GM12878 (cell line): Measurements from ENCODE around the gene RNU5B-1. TPM values are rescaled to one million over a fixed set of nuclear protein-coding genes. Genes with fewer than 3 reads are reported as not detected.

Source experiments
- ATAC-seq: fragments of 200-7000 bp; cut with Tn5 transposase; 3 replicates; pipeline ENCODE4 v1.9.1; 2020; ENCODE audit warnings: mild to moderate bottlenecking, moderate library complexity
- BruUV-seq: library from RNA; stranded (reverse); fragments of 400-500 nt; replicated peaks from 2 replicates; lab custom pipeline; 2021; lab: Mats Ljungman, UMichigan
- CTCF ChIA-PET: fragments of 300-600 bp; sonication (Branson Sonifier 250); formaldehyde crosslinking; extraction: SDS; loops from one replicate; lab custom pipeline; 2021; ENCODE audit warnings: inconsistent platforms; lab: Yijun Ruan, JAX
- POLR2A ChIA-PET: fragments of 350-600 bp; formaldehyde crosslinking; extraction: SDS; loops from one replicate; lab custom pipeline; 2021; ENCODE audit warnings: inconsistent platforms; lab: Charles Lee
- RAD21 ChIA-PET: fragments of 300-600 bp; sonication (Branson Sonifier 250); formaldehyde crosslinking; loops from one replicate; lab custom pipeline; 2023; ENCODE audit warnings: antibody characterized with exemption; ENCODE audit not compliant: unreplicated experiment; lab: Charles Lee
- SMC1A ChIA-PET: fragments of 300-600 bp; sonication (Branson Sonifier 250); formaldehyde crosslinking; loops from one replicate; lab custom pipeline; 2023; ENCODE audit not compliant: unreplicated experiment, uncharacterized antibody; lab: Charles Lee
- DNase-seq: peaks from one replicate; pipeline ENCODE4 v3.0.0-alpha.2; 2011; ENCODE audit warnings: low read depth, low spot score
- FAIRE-seq: peaks from 3 replicates; lab custom pipeline; 2011; peaks lifted over from hg19 to GRCh38; lab: Jason Lieb, UNC
- H2AFZ ChIP-seq: 2 replicates; pipeline ENCODE4 v1.6.0; 2011; ENCODE audit warnings: low read depth, low read length, control low read depth; ENCODE audit not compliant: control insufficient read depth
- H3K27ac ChIP-seq: 2 replicates; pipeline ENCODE4 v1.5.1; 2011; ENCODE audit warnings: control low read depth; ENCODE audit not compliant: control insufficient read depth, insufficient read depth
- H3K27me3 ChIP-seq, 2 experiments: replicated peaks in 1 of 2; 2 replicates each; pipeline versions ENCODE4 v1.6.0 to v1.6.1; 2011; ENCODE audit warnings: low read length in 1 of 2; ENCODE audit not compliant: control insufficient read depth in 2 of 2, insufficient read depth in 2 of 2
- H3K36me3 ChIP-seq, 2 experiments: 2 replicates each; pipeline ENCODE4 v1.5.1; 2011; ENCODE audit warnings: low read length in 1 of 2; ENCODE audit not compliant: control insufficient read depth in 2 of 2, insufficient read depth in 2 of 2
- H3K4me1 ChIP-seq: 2 replicates; pipeline ENCODE4 v1.6.1; 2011; ENCODE audit warnings: mild to moderate bottlenecking, low read length, moderate library complexity, mixed read lengths; ENCODE audit not compliant: control insufficient read depth, insufficient read depth
- H3K4me2 ChIP-seq: 2 replicates; pipeline ENCODE4 v1.6.0; 2011; ENCODE audit warnings: control low read depth; ENCODE audit not compliant: control insufficient read depth, insufficient read depth
- H3K4me3 ChIP-seq: fragments of 200-600 bp; sonication (generic); 2 replicates; pipeline ENCODE4 v1.5.1; 2016
- H3K79me2 ChIP-seq: 2 replicates; pipeline ENCODE4 v1.6.0; 2011; ENCODE audit warnings: low read length; ENCODE audit not compliant: control insufficient read depth, insufficient read depth
- H3K9ac ChIP-seq: 2 replicates; pipeline ENCODE4 v1.8.0; 2011; ENCODE audit warnings: low read length, control low read depth, mixed read lengths; ENCODE audit not compliant: control insufficient read depth, insufficient read depth
- H3K9me3 ChIP-seq: replicated peaks from 3 replicates; pipeline ENCODE4 v1.5.1; 2011; ENCODE audit warnings: mild to moderate bottlenecking, low read length; ENCODE audit not compliant: control insufficient read depth, insufficient read depth
- H4K20me1 ChIP-seq: 2 replicates; pipeline ENCODE4 v1.6.0; 2011; ENCODE audit not compliant: control insufficient read depth, insufficient read depth
- ATF7 ChIP-seq: fragments of 450-650 bp; IDR thresholded peaks from 2 replicates; pipeline ENCODE4 v1.6.1; 2016; ENCODE audit warnings: low read depth, mild to moderate bottlenecking
- BHLHE40 ChIP-seq, 2 experiments: fragments of 450-650 bp in 1 of 2; IDR thresholded peaks; 2 replicates each; pipeline ENCODE4 v1.6.1; 2011 to 2017; ENCODE audit warnings: low read depth in 2 of 2, borderline replicate concordance in 1 of 2, improper control_type of control experiment in 1 of 2, low read length in 1 of 2, mild to moderate bottlenecking in 1 of 2
- MTA2 ChIP-seq: fragments of 450-650 bp; IDR thresholded peaks from 2 replicates; pipeline ENCODE4 v1.6.1; 2016; ENCODE audit warnings: low read depth, mild to moderate bottlenecking, moderate library complexity
- POU2F2 ChIP-seq: IDR thresholded peaks from 3 replicates; pipeline ENCODE4 v1.6.1; 2011; ENCODE audit warnings: low read depth, mild to moderate bottlenecking, low read length, borderline replicate concordance
- RAD51 ChIP-seq: fragments of 450-650 bp; IDR thresholded peaks from 2 replicates; pipeline ENCODE4 v1.6.1; 2016; ENCODE audit warnings: moderate library complexity, mild to moderate bottlenecking, inconsistent platforms
- RBBP5 ChIP-seq: fragments of 200-600 bp; sonication (generic); conservative IDR thresholded peaks from 2 replicates; pipeline ENCODE4 v1.6.1; 2016
- RELB ChIP-seq: fragments of 450-650 bp; IDR thresholded peaks from 2 replicates; pipeline ENCODE4 v1.6.1; 2017; ENCODE audit warnings: low read depth, mild to moderate bottlenecking, moderate library complexity
- RFX5 ChIP-seq: IDR thresholded peaks from 2 replicates; pipeline ENCODE4 v1.6.1; 2011; ENCODE audit warnings: low read depth, low read length, improper control_type of control experiment
- RUNX3 ChIP-seq: IDR thresholded peaks from 2 replicates; pipeline ENCODE4 v1.6.1; 2012; ENCODE audit warnings: low read length, inconsistent platforms
- TAF1 ChIP-seq: IDR thresholded peaks from 2 replicates; pipeline ENCODE4 v1.6.1; 2011; ENCODE audit warnings: mild to moderate bottlenecking, low read depth, low read length, borderline replicate concordance
- WGBS: methylation state at CpG from one replicate; pipeline ENCODE4 v1.1.6; 2016; ENCODE audit warnings: low lambda C conversion rate; ENCODE audit not compliant: insufficient replicate concordance, insufficient coverage; ENCODE audit errors: missing lambda C conversion rate; 5-methylcytosine and 5-hydroxymethylcytosine counted together
- in situ Hi-C: fragments of 300-500 bp; cut with MboI; formaldehyde crosslinking; loops from 9 replicates; pipeline ENCODE4 v1.14.3; 2018; ENCODE audit warnings: mixed read lengths
- intact Hi-C: fragments of 100-400 bp; cut with micrococcal nuclease; formaldehyde crosslinking; loops from one replicate; pipeline ENCODE4 v1.14.2; 2022; ENCODE audit not compliant: unreplicated experiment
- polyA plus RNA-seq, 11 experiments: library from polyadenylated mRNA; depleted of rRNA in 4 of 11; unstranded in 6 of 11; stranded (reverse) in 5 of 11; fragments of >200 nt; fragmentation: Nextera tagmentation in 4 of 11; fragmentation: Illumina TruSeq in 1 of 11; extraction: Ambion mirVana in 4 of 11; extraction: Trizol in 1 of 11; gene quantifications; 1 replicate in 1 of 11; 2 replicates in 10 of 11; pipeline versions ENCODE4 v1.2.1 to v1.2.3, GENCODE V29; 2011 to 2016; ENCODE audit warnings: inconsistent platforms in 2 of 11, missing spikeins in 2 of 11, low read depth in 1 of 11
- total RNA-seq, 4 experiments: library from RNA; depleted of rRNA in 3 of 4; stranded (reverse); fragments of >200 nt in 3 of 4; fragmentation: Illumina TruSeq in 1 of 4; extraction: Trizol in 1 of 4; gene quantifications; 2 replicates each; pipeline versions ENCODE4 v1.2.1 to v1.2.3, GENCODE V29; 2013 to 2021

The RNU5B-1 gene
- total and polyA plus RNA-seq, 10 of the 15 experiments (the other 5 are each of a cell fraction or from before 2014, with no cell fraction given), result 19.1 TPM; not detected in 9

GRCh38 chr15:65287520-65287855 lies 17.0 kb upstream of the RNU5B-1 start:
- in situ Hi-C loops, result no loop called here
- peak overlapping the region; percentile 40; the same call in 1 of the 2 replicates for H3K4me3 ChIP-seq

More at GRCh38 chr15:65287520-65287855, 17.0 kb upstream of the RNU5B-1 start:
- DNase-seq, result no peak
- no TSS peak for BruUV-seq
- Histone ChIP-seq H3K36me3 (no peaks in the 10 kb centered on the region), H3K4me2 (peak overlapping the region; percentile 72; the same call in 1 of the 2 replicates), H3K79me2 (no peaks in the 10 kb centered on the region; the same call in 1 of the 2 replicates), H3K27ac (no peak overlapping the region), H3K27me3 (no peaks in the 10 kb centered on the region), H3K4me1 (peaks cover 11% of the 10 kb centered on the region), H4K20me1 (no peaks in the 10 kb centered on the region), H3K9me3 (no peaks in the 10 kb centered on the region), H3K9ac (peak overlapping the region; percentile 3; the same call in 1 of the 2 replicates), H2AFZ (peak overlapping the region; percentile 86)
- peak; percentile 27 for FAIRE-seq
- SMC1A ChIA-PET, result interaction anchor here (0.7 to 2.3 kb wide), 6 partner anchors 9 to 254 kb away, joined by 3 to 10 read pairs (median 4); partner anchors contain the start of gene RNU5B-1
- 53% methylated on average over 3 of the region's 3 CpGs for WGBS
- POLR2A ChIA-PET, result interaction anchor here (0.7 to 2.9 kb wide), 8 partner anchors 8 to 882 kb away, joined by 3 to 21 read pairs (median 10); partner anchors contain the start of genes CLPX, RNU5A-1 and RNU5B-1
- CTCF ChIA-PET, result interaction anchor here (0.6 to 3.8 kb wide), 14 partner anchors 9 to 454 kb away, joined by 3 to 29 read pairs (median 5); partner anchors contain the start of genes CLPX and RNU5B-1
- intact Hi-C loops, result loop anchor here (1.0 to 2.0 kb wide), 2 partner anchors 8 to 103 kb away; partner anchors contain the start of gene CLPX
- ATAC-seq, result peak; percentile 51
- TF ChIP-seq RBBP5 (no peak), BHLHE40 (IDR thresholded peaks at IDR 0.05; ENCODE audit: borderline replicate concordance in 1 of 2, low read depth in 2 of 2, low read length in 1 of 2) (peak; percentile 70 to 72; a peak in 3 of 4 replicates), RUNX3 (peak; percentile 48; the same call in 1 of the 2 replicates), RAD51 (peak; percentile 24; the same call in 1 of the 2 replicates), TAF1 (no peak), RELB (peak; percentile 32; the same call in 1 of the 2 replicates), ATF7 (peak; percentile 62), POU2F2 (peak; percentile 47; the same call in 1 of the 3 replicates), RFX5 (no peak), MTA2 (0 out of 2 replicates have a peak, but pooled peaks have one; percentile 16)
- RAD21 ChIA-PET, result interaction anchor here (1.0 to 4.0 kb wide), 8 partner anchors 12 to 153 kb away, joined by 3 to 18 read pairs (median 6); partner anchors contain the start of genes CLPX, PDCD7 and RNU5B-1
